ENCODE data around the gene FLNB.

The FLNB gene

GRCh38 chr3:58184309-58184981 is 176.2 kb downstream of the FLNB start:
- no peak overlapping the region for H3K4me3 ChIP-seq (ENCODE audit: low read length)
- no peaks in the 10 kb centered on the region for H3K36me3 ChIP-seq (ENCODE audit: insufficient read depth, low read length)
- H3K9ac ChIP-seq (ENCODE audit: low read depth, low read length) = no peak overlapping the region
- no peaks in the 10 kb centered on the region for H3K27me3 ChIP-seq (ENCODE audit: insufficient read depth, low read length)
- WGBS = 88% methylated on average over 11 of the region's 11 CpGs
- no peak overlapping the region for H3K27ac ChIP-seq (ENCODE audit: low read depth, low read length)
- H3K9me3 ChIP-seq (ENCODE audit: insufficient read depth, low read depth, low read length) = no peaks in the 10 kb centered on the region
- peaks cover 10% of the 10 kb centered on the region for H3K4me1 ChIP-seq (ENCODE audit: insufficient read depth, low read length)

- WGBS = 94% methylated on average over 7 of the region's 7 CpGs
- H3K9me3 ChIP-seq (ENCODE audit: insufficient read depth, low read depth, low read length) = no peaks in the 10 kb centered on the region
- H3K4me1 ChIP-seq (ENCODE audit: insufficient read depth, low read length) = peaks cover 11% of the 10 kb centered on the region
- no peak overlapping the region for H3K4me3 ChIP-seq (ENCODE audit: low read length)
- no peak overlapping the region for H3K27ac ChIP-seq (ENCODE audit: low read depth, low read length)
- no peak overlapping the region for H3K9ac ChIP-seq (ENCODE audit: low read depth, low read length)
- H3K27me3 ChIP-seq (ENCODE audit: insufficient read depth, low read length) = no peaks in the 10 kb centered on the region
- no peaks in the 10 kb centered on the region for H3K36me3 ChIP-seq (ENCODE audit: insufficient read depth, low read length)
Measured at GRCh38 chr3:58184982-58185360, 176.7 kb downstream of the FLNB start.

GRCh38 chr3:58188173-58188564 is 179.9 kb downstream of the FLNB start:
- Histone ChIP-seq H3K36me3 (ENCODE audit: insufficient read depth, low read length) (no peaks in the 10 kb centered on the region), H3K9ac (ENCODE audit: low read depth, low read length) (no peak overlapping the region), H3K9me3 (ENCODE audit: insufficient read depth, low read depth, low read length) (no peaks in the 10 kb centered on the region), H3K4me1 (ENCODE audit: insufficient read depth, low read length) (peaks cover 11% of the 10 kb centered on the region), H3K27ac (ENCODE audit: low read depth, low read length) (no peak overlapping the region), H3K27me3 (ENCODE audit: insufficient read depth, low read length) (no peaks in the 10 kb centered on the region), H3K4me3 (ENCODE audit: low read length) (no peak overlapping the region)
- WGBS = 50% methylated on average over 6 of the region's 6 CpGs

GRCh38 chr3:58188921-58189451 is 180.8 kb downstream of the FLNB start:
- Histone ChIP-seq H3K27me3 (ENCODE audit: insufficient read depth, low read length) (no peaks in the 10 kb centered on the region), H3K9me3 (ENCODE audit: insufficient read depth, low read depth, low read length) (no peaks in the 10 kb centered on the region), H3K4me1 (ENCODE audit: insufficient read depth, low read length) (peaks cover 11% of the 10 kb centered on the region), H3K27ac (ENCODE audit: low read depth, low read length) (no peak overlapping the region), H3K9ac (ENCODE audit: low read depth, low read length) (no peak overlapping the region), H3K36me3 (ENCODE audit: insufficient read depth, low read length) (no peaks in the 10 kb centered on the region), H3K4me3 (ENCODE audit: low read length) (no peak overlapping the region)
- 63% methylated on average over 9 of the region's 10 CpGs for WGBS

GRCh38 chr3:58189691-58190090 is 181.5 kb downstream of the FLNB start:
- Histone ChIP-seq H3K27me3 (ENCODE audit: insufficient read depth, low read length) (no peaks in the 10 kb centered on the region), H3K36me3 (ENCODE audit: insufficient read depth, low read length) (no peaks in the 10 kb centered on the region), H3K4me3 (ENCODE audit: low read length) (no peak overlapping the region), H3K27ac (ENCODE audit: low read depth, low read length) (no peak overlapping the region), H3K9me3 (ENCODE audit: insufficient read depth, low read depth, low read length) (no peaks in the 10 kb centered on the region), H3K9ac (ENCODE audit: low read depth, low read length) (no peak overlapping the region), H3K4me1 (ENCODE audit: insufficient read depth, low read length) (peaks cover 11% of the 10 kb centered on the region)
- WGBS = 82% methylated on average over 5 of the region's 5 CpGs

GRCh38 chr3:58190291-58190690 is 182.1 kb downstream of the FLNB start:
- Histone ChIP-seq H3K36me3 (ENCODE audit: insufficient read depth, low read length) (no peaks in the 10 kb centered on the region), H3K27ac (ENCODE audit: low read depth, low read length) (no peak overlapping the region), H3K27me3 (ENCODE audit: insufficient read depth, low read length) (no peaks in the 10 kb centered on the region), H3K9ac (ENCODE audit: low read depth, low read length) (no peak overlapping the region), H3K4me3 (ENCODE audit: low read length) (no peak overlapping the region), H3K9me3 (ENCODE audit: insufficient read depth, low read depth, low read length) (no peaks in the 10 kb centered on the region), H3K4me1 (ENCODE audit: insufficient read depth, low read length) (peaks cover 11% of the 10 kb centered on the region)
- WGBS = 98% methylated on average over 4 of the region's 4 CpGs

- WGBS = 95% methylated on average over 4 of the region's 4 CpGs
- no peak overlapping the region for H3K4me3 ChIP-seq (ENCODE audit: low read length)
- H3K9ac ChIP-seq (ENCODE audit: low read depth, low read length) = no peak overlapping the region
- peaks cover 11% of the 10 kb centered on the region for H3K4me1 ChIP-seq (ENCODE audit: insufficient read depth, low read length)
- no peaks in the 10 kb centered on the region for H3K27me3 ChIP-seq (ENCODE audit: insufficient read depth, low read length)
- H3K27ac ChIP-seq (ENCODE audit: low read depth, low read length) = no peak overlapping the region
- H3K9me3 ChIP-seq (ENCODE audit: insufficient read depth, low read depth, low read length) = no peaks in the 10 kb centered on the region
- no peaks in the 10 kb centered on the region for H3K36me3 ChIP-seq (ENCODE audit: insufficient read depth, low read length)
Measured at GRCh38 chr3:58190882-58191281, 182.7 kb downstream of the FLNB start.

- WGBS = 94% methylated on average over 10 of the region's 10 CpGs
- no peak overlapping the region for H3K27ac ChIP-seq (ENCODE audit: low read depth, low read length)
- H3K9ac ChIP-seq (ENCODE audit: low read depth, low read length) = no peak overlapping the region
- no peaks in the 10 kb centered on the region for H3K27me3 ChIP-seq (ENCODE audit: insufficient read depth, low read length)
- H3K4me3 ChIP-seq (ENCODE audit: low read length) = no peak overlapping the region
- H3K9me3 ChIP-seq (ENCODE audit: insufficient read depth, low read depth, low read length) = no peaks in the 10 kb centered on the region
- no peaks in the 10 kb centered on the region for H3K36me3 ChIP-seq (ENCODE audit: insufficient read depth, low read length)
- peaks cover 11% of the 10 kb centered on the region for H3K4me1 ChIP-seq (ENCODE audit: insufficient read depth, low read length)
Measured at GRCh38 chr3:58191361-58191991, 183.3 kb downstream of the FLNB start.

- Histone ChIP-seq H3K4me1 (ENCODE audit: insufficient read depth, low read length) (peaks cover 11% of the 10 kb centered on the region), H3K27ac (ENCODE audit: low read depth, low read length) (no peak overlapping the region), H3K36me3 (ENCODE audit: insufficient read depth, low read length) (no peaks in the 10 kb centered on the region), H3K9me3 (ENCODE audit: insufficient read depth, low read depth, low read length) (no peaks in the 10 kb centered on the region), H3K27me3 (ENCODE audit: insufficient read depth, low read length) (no peaks in the 10 kb centered on the region), H3K4me3 (ENCODE audit: low read length) (no peak overlapping the region), H3K9ac (ENCODE audit: low read depth, low read length) (no peak overlapping the region)
- 75% methylated on average over 5 of the region's 5 CpGs for WGBS
Measured at GRCh38 chr3:58192069-58192468, 183.8 kb downstream of the FLNB start.

GRCh38 chr3:58193682-58194407 is 185.6 kb downstream of the FLNB start:
- Histone ChIP-seq H3K27me3 (ENCODE audit: insufficient read depth, low read length) (no peaks in the 10 kb centered on the region), H3K27ac (ENCODE audit: low read depth, low read length) (no peak overlapping the region), H3K36me3 (ENCODE audit: insufficient read depth, low read length) (no peaks in the 10 kb centered on the region), H3K4me3 (ENCODE audit: low read length) (no peak overlapping the region), H3K9ac (ENCODE audit: low read depth, low read length) (no peak overlapping the region), H3K4me1 (ENCODE audit: insufficient read depth, low read length) (peaks cover 7% of the 10 kb centered on the region), H3K9me3 (ENCODE audit: insufficient read depth, low read depth, low read length) (no peaks in the 10 kb centered on the region)
- WGBS = 96% methylated on average over 10 of the region's 12 CpGs

GRCh38 chr3:58197588-58197987 is 189.4 kb downstream of the FLNB start:
- Histone ChIP-seq H3K9me3 (ENCODE audit: insufficient read depth, low read depth, low read length) (no peaks in the 10 kb centered on the region), H3K27ac (ENCODE audit: low read depth, low read length) (no peak overlapping the region), H3K9ac (ENCODE audit: low read depth, low read length) (no peak overlapping the region), H3K27me3 (ENCODE audit: insufficient read depth, low read length) (no peaks in the 10 kb centered on the region), H3K36me3 (ENCODE audit: insufficient read depth, low read length) (no peaks in the 10 kb centered on the region), H3K4me3 (ENCODE audit: low read length) (no peak overlapping the region), H3K4me1 (ENCODE audit: insufficient read depth, low read length) (no peaks in the 10 kb centered on the region)
- WGBS = 95% methylated on average over 10 of the region's 10 CpGs

Data from HUES64 (cell line).